ENCODE measurements around the gene ZNF710. TPM values are rescaled to one million over a fixed set of nuclear protein-coding genes. Genes with fewer than 3 reads are reported as not detected.

The ZNF710 gene
- total and polyA plus RNA-seq, 2 of the 4 experiments (the other 2 are of a cell fraction): 7.6 to 8.2 TPM

DNA sequence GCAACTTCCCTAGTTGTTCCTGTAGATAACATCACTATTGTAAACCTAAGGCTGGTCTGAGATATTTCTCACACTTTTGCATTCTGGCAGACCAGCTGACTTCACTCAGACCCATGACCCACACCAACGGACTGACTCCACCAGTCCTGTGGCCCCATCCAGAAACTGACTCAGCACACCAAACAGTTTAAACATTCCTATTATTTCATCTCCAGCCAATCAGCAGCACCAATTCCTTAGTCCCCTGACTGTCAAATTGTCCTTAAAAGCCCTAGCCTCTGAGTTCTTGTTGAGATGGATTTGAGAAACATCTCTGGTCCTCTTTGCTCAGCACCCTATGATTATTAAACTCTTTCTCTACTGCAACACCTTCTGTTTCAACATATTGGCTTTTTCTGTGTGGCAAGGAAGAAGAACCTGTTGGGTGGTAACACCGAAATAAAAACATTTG, 113.4 kb downstream of the ZNF710 start:
- Histone ChIP-seq H4K5ac (ENCODE audit: low read depth, low read length) (no peak overlapping the region), H3K9me3 (ENCODE audit: control insufficient read depth, insufficient read depth, low read length) (peaks cover 8% of the 10 kb centered on the region), H2AK9ac (replicated peaks; ENCODE audit: low read depth, low read length, poor library complexity) (no peak overlapping the region), H3K27ac (ENCODE audit: insufficient read depth, low read length) (no peak overlapping the region), H3K4me2 (ENCODE audit: low read depth, low read length) (no peak overlapping the region), H3K14ac (replicated peaks; ENCODE audit: low read depth, low read length) (no peak overlapping the region), H2BK120ac (ENCODE audit: low read depth, low read length) (no peak overlapping the region), H3K23ac (ENCODE audit: low read depth, low read length) (no peak overlapping the region), H2AK5ac (ENCODE audit: low read depth, low read length) (no peak overlapping the region), H3K9ac (ENCODE audit: low read depth, low read length) (no peak overlapping the region), H3K9me1 (ENCODE audit: insufficient read depth, low read length) (no peaks in the 10 kb centered on the region), H4K91ac (ENCODE audit: insufficient read depth, low read depth, low read length) (no peak overlapping the region), H3K56ac (ENCODE audit: extremely low read depth, insufficient read depth, low read length) (no peak overlapping the region), H2AFZ (replicated peaks; ENCODE audit: low read length, poor library complexity) (no peak overlapping the region), H3K4ac (ENCODE audit: low read depth, low read length) (no peak overlapping the region), H3K18ac (ENCODE audit: low read depth, low read length) (no peak overlapping the region), H4K8ac (ENCODE audit: low read depth in 2 of 2, low read length in 2 of 2) (no peak overlapping the region), H2BK5ac (ENCODE audit: low read depth, low read length, poor library complexity, severe bottlenecking) (no peak overlapping the region), H3K79me1 (ENCODE audit: low read depth in 1 of 2, low read length in 2 of 2) (no peaks in the 10 kb centered on the region), H2BK15ac (ENCODE audit: low read depth, low read length) (no peak overlapping the region), H3K4me3 (ENCODE audit: insufficient read depth, low read depth, low read length) (no peak overlapping the region), H4K20me1 (ENCODE audit: insufficient read depth, low read length) (no peaks in the 10 kb centered on the region), H2BK20ac (ENCODE audit: low read depth, low read length) (no peak overlapping the region), H3K4me1 (ENCODE audit: control insufficient read depth, insufficient read depth, low read length) (peaks cover 2% of the 10 kb centered on the region), H3K36me3 (ENCODE audit: control insufficient read depth, insufficient read depth, low read length) (no peaks in the 10 kb centered on the region), H3K27me3 (ENCODE audit: control insufficient read depth, insufficient read depth, low read length) (peaks cover 5% of the 10 kb centered on the region)
- in situ Hi-C loops (cut with MboI; ENCODE audit: low sequenced_read_pairs): no loop called here
- ChIA-PET CTCF (interaction anchor here (0.6 kb wide), 1 partner anchor 258 kb away, joined by 9 read pairs; no protein-coding TSS in a partner anchor), POLR2A (ENCODE audit: unreplicated experiment) (no interaction called here)
- no CpG with 5 or more reads among the region's 2 CpGs for WGBS, 2 experiments (ENCODE audit: extremely low coverage in 2 of 2, insufficient read length in 1 of 2)
- intact Hi-C loops (cut with micrococcal nuclease): no loop called here
- DNase-seq: no peak
- dilution Hi-C loops (cut with HindIII; ENCODE audit: low sequenced_read_pairs, unreplicated experiment): no loop called here
- no peak for TF ChIP-seq MAZ (IDR thresholded peaks at IDR 0.05; ENCODE audit: borderline replicate concordance, low read depth, low read length)
- TF ChIP-seq MXI1 (IDR thresholded peaks at IDR 0.05; ENCODE audit: borderline replicate concordance, low read depth, low read length): no peak
- TF ChIP-seq RCOR1 (IDR thresholded peaks at IDR 0.05; ENCODE audit: insufficient replicate concordance, low read length): no peak
- TF ChIP-seq RFX5 (IDR thresholded peaks at IDR 0.05; ENCODE audit: low read depth, low read length): no peak
- no peak for TF ChIP-seq CEBPB (IDR thresholded peaks at IDR 0.05; ENCODE audit: low read depth, low read length)
- TF ChIP-seq, protein P1, sequence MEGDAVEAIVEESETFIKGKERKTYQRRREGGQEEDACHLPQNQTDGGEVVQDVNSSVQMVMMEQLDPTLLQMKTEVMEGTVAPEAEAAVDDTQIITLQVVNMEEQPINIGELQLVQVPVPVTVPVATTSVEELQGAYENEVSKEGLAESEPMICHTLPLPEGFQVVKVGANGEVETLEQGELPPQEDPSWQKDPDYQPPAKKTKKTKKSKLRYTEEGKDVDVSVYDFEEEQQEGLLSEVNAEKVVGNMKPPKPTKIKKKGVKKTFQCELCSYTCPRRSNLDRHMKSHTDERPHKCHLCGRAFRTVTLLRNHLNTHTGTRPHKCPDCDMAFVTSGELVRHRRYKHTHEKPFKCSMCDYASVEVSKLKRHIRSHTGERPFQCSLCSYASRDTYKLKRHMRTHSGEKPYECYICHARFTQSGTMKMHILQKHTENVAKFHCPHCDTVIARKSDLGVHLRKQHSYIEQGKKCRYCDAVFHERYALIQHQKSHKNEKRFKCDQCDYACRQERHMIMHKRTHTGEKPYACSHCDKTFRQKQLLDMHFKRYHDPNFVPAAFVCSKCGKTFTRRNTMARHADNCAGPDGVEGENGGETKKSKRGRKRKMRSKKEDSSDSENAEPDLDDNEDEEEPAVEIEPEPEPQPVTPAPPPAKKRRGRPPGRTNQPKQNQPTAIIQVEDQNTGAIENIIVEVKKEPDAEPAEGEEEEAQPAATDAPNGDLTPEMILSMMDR (conservative IDR thresholded peaks at IDR 0.05; ENCODE audit: low read depth, low read length): no peak
- no peak for TF ChIP-seq FOS (IDR thresholded peaks at IDR 0.05; ENCODE audit: low read depth, low read length)
- TF ChIP-seq, protein P2, sequence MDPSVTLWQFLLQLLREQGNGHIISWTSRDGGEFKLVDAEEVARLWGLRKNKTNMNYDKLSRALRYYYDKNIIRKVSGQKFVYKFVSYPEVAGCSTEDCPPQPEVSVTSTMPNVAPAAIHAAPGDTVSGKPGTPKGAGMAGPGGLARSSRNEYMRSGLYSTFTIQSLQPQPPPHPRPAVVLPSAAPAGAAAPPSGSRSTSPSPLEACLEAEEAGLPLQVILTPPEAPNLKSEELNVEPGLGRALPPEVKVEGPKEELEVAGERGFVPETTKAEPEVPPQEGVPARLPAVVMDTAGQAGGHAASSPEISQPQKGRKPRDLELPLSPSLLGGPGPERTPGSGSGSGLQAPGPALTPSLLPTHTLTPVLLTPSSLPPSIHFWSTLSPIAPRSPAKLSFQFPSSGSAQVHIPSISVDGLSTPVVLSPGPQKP (IDR thresholded peaks at IDR 0.05; ENCODE audit: borderline replicate concordance, low read depth, low read length): no peak
- no peak for TF ChIP-seq BHLHE40 (IDR thresholded peaks at IDR 0.05; ENCODE audit: low read depth, low read length)
- no peak for TF ChIP-seq POLR2A (IDR thresholded peaks at IDR 0.05; ENCODE audit: low read depth, low read length)
- no peak for TF ChIP-seq SMC3 (IDR thresholded peaks at IDR 0.05; ENCODE audit: low read depth, low read length)
- TF ChIP-seq NFE2L2 (IDR thresholded peaks at IDR 0.05; ENCODE audit: low read depth, low read length): no peak
- TF ChIP-seq, protein P3, sequence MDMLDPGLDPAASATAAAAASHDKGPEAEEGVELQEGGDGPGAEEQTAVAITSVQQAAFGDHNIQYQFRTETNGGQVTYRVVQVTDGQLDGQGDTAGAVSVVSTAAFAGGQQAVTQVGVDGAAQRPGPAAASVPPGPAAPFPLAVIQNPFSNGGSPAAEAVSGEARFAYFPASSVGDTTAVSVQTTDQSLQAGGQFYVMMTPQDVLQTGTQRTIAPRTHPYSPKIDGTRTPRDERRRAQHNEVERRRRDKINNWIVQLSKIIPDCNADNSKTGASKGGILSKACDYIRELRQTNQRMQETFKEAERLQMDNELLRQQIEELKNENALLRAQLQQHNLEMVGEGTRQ (IDR thresholded peaks at IDR 0.05; ENCODE audit: low read depth, low read length): no peak
- TF ChIP-seq RAD21 (IDR thresholded peaks at IDR 0.05; ENCODE audit: low read length): no peak
- TF ChIP-seq CHD1 (IDR thresholded peaks at IDR 0.05; ENCODE audit: low read depth, low read length): no peak
- no peak for TF ChIP-seq MAFK (IDR thresholded peaks at IDR 0.05; ENCODE audit: low read depth, low read length)
- no peak for ATAC-seq (ENCODE audit: low read depth)
- BruUV-seq (replicated peaks): no TSS peak
